MG63 (cell line): ENCODE measurements around the gene DFFA. TPM values are rescaled to one million over a fixed set of nuclear protein-coding genes. Genes with fewer than 3 reads are reported as not detected.
A peak's percentile ranks its signal among the peaks of the same experiment; 100 is the strongest.
"Not testable (repeated sequence)": the region's sequence is repeated elsewhere in the genome, so short reads cannot be mapped to it uniquely, and the experiment has no call there.

ENCODE experiments used
- DNase-seq: peaks from one replicate; pipeline ENCODE4 v3.0.0-alpha.2; 2020
- H3K27me3 ChIP-seq: fragments of 250-450 bp; sonication (Bioruptor Pico); 2 replicates; pipeline ENCODE4 v1.5.1; 2020; ENCODE audit warnings: mild to moderate bottlenecking, moderate library complexity
- H3K36me3 ChIP-seq: fragments of 250-450 bp; sonication (Bioruptor Pico); 2 replicates; pipeline ENCODE4 v1.5.1; 2020; ENCODE audit warnings: mild to moderate bottlenecking, moderate library complexity
- H3K4me3 ChIP-seq: fragments of 250-450 bp; sonication (Bioruptor Pico); 2 replicates; pipeline ENCODE4 v1.5.1; 2020; ENCODE audit warnings: mild to moderate bottlenecking, moderate library complexity
- H3K9me3 ChIP-seq: fragments of 250-450 bp; sonication (Bioruptor Pico); 2 replicates; pipeline ENCODE4 v1.5.1; 2020; ENCODE audit warnings: mild to moderate bottlenecking, moderate library complexity
- total RNA-seq: library from RNA; depleted of rRNA; stranded (reverse); fragments of >200 nt; shearing (Covaris generic); gene quantifications from 2 replicates; pipeline ENCODE4 v1.2.3, GENCODE V29; 2014; ENCODE audit warnings: low replicate concordance; rRNA removed

The DFFA gene
- total RNA-seq, 1 experiment from 2014 or later = 51.9 TPM

- not testable (repeated sequence) for H3K4me3 ChIP-seq, DNase-seq, H3K36me3 ChIP-seq, H3K27me3 ChIP-seq, H3K9me3 ChIP-seq
These were observed 46.3 kb downstream of the DFFA start for GRCh38 chr1:10425826-10426534.

DNA sequence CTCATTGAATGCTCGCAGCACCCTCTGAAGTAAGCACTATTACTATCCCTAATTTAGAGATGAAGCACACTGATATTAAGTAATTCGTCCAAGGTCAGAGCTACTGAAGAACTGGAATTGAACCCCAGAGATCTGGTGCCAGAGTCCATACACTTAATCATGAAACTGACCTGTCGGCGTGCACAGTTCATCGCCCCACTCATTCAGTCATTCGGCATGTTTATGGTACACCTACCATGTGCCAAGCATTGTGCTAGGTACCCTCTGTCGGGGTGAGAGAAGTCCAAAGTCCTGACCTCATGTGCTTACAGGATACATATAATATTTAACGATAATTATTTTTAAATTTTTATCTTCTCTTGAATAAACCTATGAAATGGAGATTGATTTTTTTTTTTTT is 47.7 kb downstream of the DFFA start:
- no peaks in the 10 kb centered on the region; the same call in none of the 2 replicates for H3K36me3 ChIP-seq
- no peaks in the 10 kb centered on the region for H3K9me3 ChIP-seq
- H3K27me3 ChIP-seq = no peaks in the 10 kb centered on the region
- no peak for DNase-seq
- H3K4me3 ChIP-seq = no peak overlapping the region

DNA sequence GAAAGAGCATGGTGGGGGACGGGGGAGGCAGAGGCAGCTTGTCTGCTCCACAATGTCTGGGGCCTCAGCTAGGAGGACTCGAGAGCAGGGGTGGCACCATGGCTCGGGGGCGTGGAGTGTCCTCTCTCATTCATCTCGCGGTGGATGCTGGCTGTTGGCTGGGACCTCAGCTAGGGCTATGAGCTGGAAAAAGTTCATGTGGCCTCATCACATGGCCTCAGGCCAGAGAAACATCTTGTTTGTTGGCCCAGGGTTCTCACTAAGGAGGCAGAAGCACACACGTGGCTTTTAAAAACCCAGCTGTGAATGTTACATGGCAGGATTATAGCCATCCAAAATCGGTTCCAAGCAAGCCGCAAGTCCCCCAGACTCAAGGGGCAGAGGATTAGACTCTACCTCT is 48.3 kb downstream of the DFFA start:
- H3K9me3 ChIP-seq = no peaks in the 10 kb centered on the region
- H3K27me3 ChIP-seq = no peaks in the 10 kb centered on the region
- H3K4me3 ChIP-seq = no peak overlapping the region
- no peaks in the 10 kb centered on the region; the same call in none of the 2 replicates for H3K36me3 ChIP-seq
- DNase-seq = peak; percentile 67

DNA sequence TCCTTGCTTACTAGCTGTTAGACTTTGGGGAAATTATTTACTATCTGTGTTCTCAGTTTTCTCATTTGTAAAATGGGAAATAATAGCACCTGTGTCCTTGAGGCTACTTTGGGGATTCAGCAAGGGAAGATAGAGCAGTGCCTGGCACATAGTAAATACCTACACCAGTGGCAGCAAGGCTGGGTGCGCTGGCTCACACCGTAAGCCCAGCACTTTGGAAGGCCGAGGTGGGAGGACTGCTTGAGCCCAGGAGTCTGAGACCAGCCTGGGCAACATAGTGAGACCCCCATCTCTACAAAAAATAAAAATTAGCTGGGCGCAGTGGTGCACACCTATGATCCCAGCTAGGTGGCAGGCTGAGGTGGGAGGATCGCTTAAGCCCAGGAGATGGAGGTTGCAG is 50.7 kb downstream of the DFFA start:
- Histone ChIP-seq H3K4me3 (no peak overlapping the region), H3K36me3 (peaks cover 17% of the 10 kb centered on the region), H3K27me3 (no peaks in the 10 kb centered on the region), H3K9me3 (no peaks in the 10 kb centered on the region)
- no peak for DNase-seq

DNA sequence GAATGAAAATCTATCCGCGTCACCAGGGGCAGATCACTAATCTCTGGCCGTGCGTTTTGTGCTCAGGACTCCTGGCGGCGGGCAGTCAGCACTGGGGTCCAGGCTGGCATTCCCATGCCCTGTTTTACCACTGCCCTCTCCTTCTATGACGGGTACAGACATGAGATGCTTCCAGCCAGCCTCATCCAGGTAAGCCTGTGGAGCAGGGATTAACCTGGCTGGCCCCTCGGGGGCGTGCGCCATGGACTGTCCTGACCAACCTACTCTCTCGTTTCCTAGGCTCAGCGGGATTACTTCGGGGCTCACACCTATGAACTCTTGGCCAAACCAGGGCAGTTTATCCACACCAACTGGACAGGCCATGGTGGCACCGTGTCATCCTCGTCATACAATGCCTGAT is 53.0 kb downstream of the DFFA start:
- H3K4me3 ChIP-seq = no peak overlapping the region
- no peaks in the 10 kb centered on the region for H3K27me3 ChIP-seq
- peaks cover 39% of the 10 kb centered on the region for H3K36me3 ChIP-seq
- no peak for DNase-seq
- H3K9me3 ChIP-seq = no peaks in the 10 kb centered on the region

- peaks cover 42% of the 10 kb centered on the region for H3K36me3 ChIP-seq
- H3K4me3 ChIP-seq, H3K27me3 ChIP-seq, H3K9me3 ChIP-seq, DNase-seq: not testable (repeated sequence)
These were observed 53.6 kb downstream of the DFFA start for GRCh38 chr1:10418741-10419140.

- peaks cover 57% of the 10 kb centered on the region for H3K36me3 ChIP-seq
- not testable (repeated sequence) for H3K4me3 ChIP-seq, DNase-seq, H3K27me3 ChIP-seq, H3K9me3 ChIP-seq
These were observed 56.4 kb downstream of the DFFA start for GRCh38 chr1:10415967-10416366.

- peak; percentile 25 for DNase-seq
- Histone ChIP-seq H3K9me3 (no peaks in the 10 kb centered on the region), H3K27me3 (no peaks in the 10 kb centered on the region), H3K4me3 (no peak overlapping the region), H3K36me3 (peaks cover 61% of the 10 kb centered on the region)
These were observed 57.0 kb downstream of the DFFA start for GRCh38 chr1:10415211-10415930.

GRCh38 chr1:10407201-10407600 is 65.1 kb downstream of the DFFA start:
- Histone ChIP-seq H3K36me3 (peaks cover 80% of the 10 kb centered on the region), H3K4me3 (no peak overlapping the region), H3K27me3 (no peaks in the 10 kb centered on the region), H3K9me3 (no peaks in the 10 kb centered on the region)
- DNase-seq = no peak

Other genes starting within 250 kb of the DFFA start
- 146 and 182 TPM in 2 replicates for gene PGD, start 73.5 kb downstream of the DFFA start, total RNA-seq
- 13.3 and 15.0 TPM in 2 replicates for gene CENPS, start 42.1 kb downstream of the DFFA start, total RNA-seq
- 0.33 TPM in 1 of 2 replicates, not detected in the other for gene CORT, start 22.5 kb downstream of the DFFA start, total RNA-seq
- gene PEX14, start 2.4 kb upstream of the DFFA start, total RNA-seq = 15.4 and 21.5 TPM in 2 replicates